ENCODE results near the gene WNT9A. TPM values are rescaled to one million over a fixed set of nuclear protein-coding genes. Genes with fewer than 3 reads are reported as not detected.

WNT9A gene
- total and polyA plus RNA-seq, 7 experiments from 2014 or later, result 0.29 TPM; not detected in 6

- peaks cover 0 to 2% (median 0%) of the 10 kb centered on the region in 5 donors for H3K27me3 Mint-ChIP-seq
These were observed 55.0 kb downstream of the WNT9A start for GRCh38 chr1:227892489-227893299.

GRCh38 chr1:227891955-227892488, 55.7 kb downstream of the WNT9A start:
- Mint-ChIP-seq H3K36me3 (no peaks in the 10 kb centered on the region), H3K4me3 (no peak overlapping the region), H3K4me1 (peaks cover 2 to 23% (median 13%) of the 10 kb centered on the region in 7 donors), H3K9me3 (peaks cover 0 to 3% (median 0%) of the 10 kb centered on the region in 11 donors), H3K27me3 (peaks cover 0 to 2% (median 0%) of the 10 kb centered on the region in 5 donors), H3K27ac (peak overlapping the region in 4 of 9 donors; percentile 14 to 69 (median 38))
- Histone ChIP-seq H3K4me1 (ENCODE audit: control insufficient read depth in 2 of 2, insufficient read depth in 2 of 2, low read length in 2 of 2) (peaks cover 0 to 14% of the 10 kb centered on the region in 2 donors), H3K4me3 (ENCODE audit: low read length) (no peak overlapping the region), H3K36me3 (ENCODE audit: control insufficient read depth in 2 of 3, insufficient read depth in 3 of 3, low read length in 3 of 3) (no peaks in the 10 kb centered on the region), H3K27me3 (ENCODE audit: control insufficient read depth in 2 of 2, insufficient read depth in 2 of 2, low read length in 2 of 2) (no peaks in the 10 kb centered on the region), H3K9me3 (ENCODE audit: control insufficient read depth in 2 of 3, low read length in 3 of 3) (no peaks in the 10 kb centered on the region), H3K27ac (ENCODE audit: low read depth, low read length) (no peak overlapping the region)
- ChIA-PET POLR2A (no interaction called here), CTCF (no interaction called here)
- peak in 2 of 9 donors; percentile 2 to 6 for DNase-seq
- intact Hi-C loops (cut with micrococcal nuclease), result no loop called here
- no peak for ATAC-seq

More at GRCh38 chr1:227892489-227893299, 55.0 kb downstream of the WNT9A start:
- H3K36me3 ChIP-seq (ENCODE audit: control insufficient read depth in 2 of 3, insufficient read depth in 3 of 3, low read length in 3 of 3), result no peaks in the 10 kb centered on the region
- H3K27ac Mint-ChIP-seq, result peak overlapping the region in 4 of 9 donors; percentile 14 to 66 (median 38)
- no peak overlapping the region for H3K4me3 Mint-ChIP-seq
- POLR2A ChIA-PET, result no interaction called here
- ATAC-seq (no peak), DNase-seq (peak in 2 of 9 donors; percentile 5 to 13)
- no peaks in the 10 kb centered on the region for H3K9me3 ChIP-seq (ENCODE audit: control insufficient read depth in 2 of 3, low read length in 3 of 3)
- intact Hi-C loops (cut with micrococcal nuclease), result no loop called here
- peaks cover 0 to 8% of the 10 kb centered on the region in 2 donors for H3K4me1 ChIP-seq (ENCODE audit: control insufficient read depth in 2 of 2, insufficient read depth in 2 of 2, low read length in 2 of 2)
- H3K4me3 ChIP-seq (ENCODE audit: low read length), result no peak overlapping the region
- no peaks in the 10 kb centered on the region for H3K27me3 ChIP-seq (ENCODE audit: control insufficient read depth in 2 of 2, insufficient read depth in 2 of 2, low read length in 2 of 2)
- H3K9me3 Mint-ChIP-seq, result peaks cover 0 to 3% (median 0%) of the 10 kb centered on the region in 11 donors
- peaks cover 2 to 24% (median 16%) of the 10 kb centered on the region in 7 donors for H3K4me1 Mint-ChIP-seq
- no peak overlapping the region for H3K27ac ChIP-seq (ENCODE audit: low read depth, low read length)
- CTCF ChIA-PET, result no interaction called here
- no peaks in the 10 kb centered on the region for H3K36me3 Mint-ChIP-seq

GRCh38 chr1:227891223-227891954, 56.3 kb downstream of the WNT9A start:
- H3K4me1 Mint-ChIP-seq, result peaks cover 2 to 29% (median 15%) of the 10 kb centered on the region in 7 donors
- peak overlapping the region in 3 of 9 donors; percentile 5 to 69 (median 24) for H3K27ac Mint-ChIP-seq
- intact Hi-C loops (cut with micrococcal nuclease), result no loop called here
- no peak overlapping the region for H3K27ac ChIP-seq (ENCODE audit: low read depth, low read length)
- DNase-seq (peak in 2 of 9 donors; percentile 4 to 16), ATAC-seq (no peak)
- H3K36me3 Mint-ChIP-seq, result no peaks in the 10 kb centered on the region
- H3K4me3 Mint-ChIP-seq, result no peak overlapping the region
- peaks cover 0 to 3% (median 0%) of the 10 kb centered on the region in 11 donors for H3K9me3 Mint-ChIP-seq
- H3K4me1 ChIP-seq (ENCODE audit: control insufficient read depth in 2 of 2, insufficient read depth in 2 of 2, low read length in 2 of 2), result peaks cover 5 to 19% of the 10 kb centered on the region in 2 donors
- ChIA-PET POLR2A (no interaction called here), CTCF (no interaction called here)
- H3K4me3 ChIP-seq (ENCODE audit: low read length), result no peak overlapping the region
- H3K27me3 ChIP-seq (ENCODE audit: control insufficient read depth in 2 of 2, insufficient read depth in 2 of 2, low read length in 2 of 2), result no peaks in the 10 kb centered on the region
- no peaks in the 10 kb centered on the region for H3K9me3 ChIP-seq (ENCODE audit: control insufficient read depth in 2 of 3, low read length in 3 of 3)
- peaks cover 0 to 2% (median 0%) of the 10 kb centered on the region in 5 donors for H3K27me3 Mint-ChIP-seq
- no peaks in the 10 kb centered on the region for H3K36me3 ChIP-seq (ENCODE audit: control insufficient read depth in 2 of 3, insufficient read depth in 3 of 3, low read length in 3 of 3)

GRCh38 chr1:227890451-227891222, 57.1 kb downstream of the WNT9A start:
- Histone ChIP-seq H3K27ac (ENCODE audit: low read depth, low read length) (no peak overlapping the region), H3K9me3 (ENCODE audit: control insufficient read depth in 2 of 3, low read length in 3 of 3) (no peaks in the 10 kb centered on the region), H3K4me1 (ENCODE audit: control insufficient read depth in 2 of 2, insufficient read depth in 2 of 2, low read length in 2 of 2) (peaks cover 13 to 27% of the 10 kb centered on the region in 2 donors), H3K27me3 (ENCODE audit: control insufficient read depth in 2 of 2, insufficient read depth in 2 of 2, low read length in 2 of 2) (no peaks in the 10 kb centered on the region), H3K36me3 (ENCODE audit: control insufficient read depth in 2 of 3, insufficient read depth in 3 of 3, low read length in 3 of 3) (no peaks in the 10 kb centered on the region), H3K4me3 (ENCODE audit: low read length) (no peak overlapping the region)
- intact Hi-C loops (cut with micrococcal nuclease), result no loop called here
- ATAC-seq (no peak), DNase-seq (peak in 2 of 9 donors; percentile 1 to 14)
- peaks cover 0 to 3% (median 0%) of the 10 kb centered on the region in 11 donors for H3K9me3 Mint-ChIP-seq
- POLR2A ChIA-PET, result no interaction called here
- H3K4me1 Mint-ChIP-seq, result peaks cover 4 to 35% (median 17%) of the 10 kb centered on the region in 7 donors
- H3K27me3 Mint-ChIP-seq, result peaks cover 0 to 2% (median 0%) of the 10 kb centered on the region in 5 donors
- no peak overlapping the region for H3K4me3 Mint-ChIP-seq
- CTCF ChIA-PET, result no interaction called here
- H3K27ac Mint-ChIP-seq, result peak overlapping the region in 6 of 9 donors; percentile 45 to 82 (median 74)
- H3K36me3 Mint-ChIP-seq, result no peaks in the 10 kb centered on the region

- DNase-seq, result peak in 1 of 9 donors; percentile 17
These were observed 57.8 kb downstream of the WNT9A start for GRCh38 chr1:227889863-227890405.

More at GRCh38 chr1:227889863-227890405, 57.8 kb downstream of the WNT9A start:
- Histone ChIP-seq H3K4me1 (ENCODE audit: control insufficient read depth in 2 of 2, insufficient read depth in 2 of 2, low read length in 2 of 2) (peaks cover 19 to 32% of the 10 kb centered on the region in 2 donors), H3K27me3 (ENCODE audit: control insufficient read depth in 2 of 2, insufficient read depth in 2 of 2, low read length in 2 of 2) (no peaks in the 10 kb centered on the region), H3K36me3 (ENCODE audit: control insufficient read depth in 2 of 3, insufficient read depth in 3 of 3, low read length in 3 of 3) (no peaks in the 10 kb centered on the region), H3K4me3 (ENCODE audit: low read length) (no peak overlapping the region), H3K27ac (ENCODE audit: low read depth, low read length) (no peak overlapping the region), H3K9me3 (ENCODE audit: control insufficient read depth in 2 of 3, low read length in 3 of 3) (no peaks in the 10 kb centered on the region)
- peaks cover 0 to 2% (median 0%) of the 10 kb centered on the region in 11 donors for H3K9me3 Mint-ChIP-seq
- H3K27me3 Mint-ChIP-seq, result peaks cover 0 to 2% (median 0%) of the 10 kb centered on the region in 5 donors
- intact Hi-C loops (cut with micrococcal nuclease), result loop anchor here (5.0 to 10.0 kb wide), 4 partner anchors 57 to 128 kb away; partner anchors contain the start of gene WNT9A (in 1 of the 2)
- CTCF ChIA-PET, result no interaction called here
- peaks cover 7 to 41% (median 22%) of the 10 kb centered on the region in 7 donors for H3K4me1 Mint-ChIP-seq
- peak overlapping the region in 7 of 9 donors; percentile 41 to 82 (median 71) for H3K27ac Mint-ChIP-seq
- H3K36me3 Mint-ChIP-seq, result no peaks in the 10 kb centered on the region
- no peak for ATAC-seq
- H3K4me3 Mint-ChIP-seq, result no peak overlapping the region
- POLR2A ChIA-PET, result no interaction called here

Measured in naive thymus-derived CD4-positive, alpha-beta T cell (primary cell).